GM18498 (cell line): Measurements from ENCODE around the gene ERICH6.
A peak's percentile ranks its signal among the peaks of the same experiment; 100 is the strongest.

Experiments
- ATAC-seq: cut with Tn5 transposase; IDR thresholded peaks from one replicate; pipeline ENCODE4 v1.9.1; 2021; ENCODE audit warnings: mild to moderate bottlenecking, moderate library complexity; ENCODE audit not compliant: unreplicated experiment

The ERICH6 gene

DNA sequence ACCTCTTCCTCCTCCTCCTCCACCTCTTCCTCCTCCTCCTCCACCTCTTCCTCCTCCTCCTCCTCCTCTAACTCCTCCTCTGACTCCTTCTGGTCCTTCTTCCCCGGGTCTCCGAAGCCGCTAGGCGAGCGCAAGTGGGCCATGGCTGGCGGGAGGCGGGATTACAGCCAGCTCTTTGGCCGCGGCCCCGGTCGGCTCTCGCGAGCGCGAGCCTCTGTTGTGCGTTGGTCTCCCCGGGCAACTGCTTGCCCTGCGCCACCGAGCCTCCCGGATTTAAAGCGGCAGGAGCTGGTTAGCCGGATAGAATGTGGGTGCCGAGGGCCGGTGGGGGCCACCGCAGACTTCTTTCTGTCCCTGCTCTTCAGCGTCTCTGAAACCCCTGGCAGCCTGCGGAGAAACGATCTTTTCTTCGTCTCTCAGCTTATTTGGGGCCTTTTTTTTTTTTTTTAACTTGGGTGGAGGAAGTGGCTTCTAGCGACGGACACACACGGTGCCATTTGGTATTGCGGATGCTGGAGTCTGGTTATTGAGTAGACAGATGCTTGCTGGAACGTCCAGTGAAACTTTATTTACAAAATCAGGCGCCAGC lies at the start of gene ERICH6:
TSS of gene ERICH6 (minus strand) at position 165 of the 589 bp plus-strand sequence. CDS start at position 143, 22 bp downstream.
- ATAC-seq: peak; percentile 99

DNA sequence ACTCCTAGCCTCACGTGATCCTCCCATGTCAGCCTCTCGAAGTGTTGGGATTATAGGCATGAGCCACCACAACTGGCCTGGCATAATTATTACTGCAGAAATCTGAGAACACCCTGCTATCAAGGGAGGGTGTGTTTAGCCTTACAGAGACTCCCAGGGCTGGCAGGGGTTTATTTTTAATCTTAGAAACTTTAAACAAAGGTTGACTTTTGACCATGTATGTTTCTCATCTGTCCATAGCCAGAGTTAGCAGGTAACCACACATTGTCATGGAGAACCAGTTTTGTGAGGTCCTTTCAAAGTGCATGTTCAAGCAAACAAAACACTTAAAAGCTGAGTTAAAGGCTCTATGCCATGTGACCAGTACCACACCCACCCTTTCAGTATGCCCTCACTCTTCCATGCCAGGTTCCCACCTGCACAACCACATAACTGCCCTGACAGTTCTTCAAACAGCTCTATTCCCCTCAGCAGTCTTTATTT lies 48.1 kb upstream of the ERICH6 start:
- ATAC-seq: no peak

DNA sequence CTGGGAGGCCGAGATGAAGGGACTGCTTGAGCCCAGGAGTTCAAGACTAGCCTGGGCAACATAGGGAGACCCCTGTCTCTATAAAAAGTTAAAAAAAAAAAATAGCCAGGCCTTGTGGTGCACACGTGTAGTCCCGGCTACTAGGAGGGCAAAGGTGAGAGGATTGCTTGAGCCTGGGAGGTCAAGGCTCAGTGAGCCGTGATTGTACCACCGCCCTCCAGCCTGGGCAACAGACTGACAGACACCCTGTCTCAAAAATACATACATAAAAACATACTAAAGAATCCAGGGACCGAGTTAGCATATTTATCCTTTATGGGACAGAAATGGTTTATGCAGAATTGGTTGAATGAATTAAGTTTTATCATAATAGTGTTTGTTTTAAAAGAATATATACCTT lies 45.5 kb upstream of the ERICH6 start:
- ATAC-seq: no peak

DNA sequence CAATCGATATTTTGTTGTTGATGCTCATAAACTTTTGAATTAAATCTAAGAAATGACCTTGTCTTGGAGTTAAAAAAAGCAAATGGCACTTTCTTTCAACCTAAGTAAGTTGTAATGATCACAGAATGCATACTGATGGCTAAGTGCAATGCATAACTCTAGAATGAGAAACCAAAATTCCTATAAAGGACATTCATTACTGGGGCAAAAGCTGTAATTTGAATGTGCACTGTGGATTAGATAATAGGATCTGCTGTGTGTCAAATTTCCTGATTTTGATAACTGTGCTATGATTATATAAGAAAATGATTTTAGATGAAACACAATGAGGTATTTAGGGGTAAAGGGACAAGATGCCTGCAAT lies 44.9 kb upstream of the ERICH6 start:
- ATAC-seq: no peak

DNA sequence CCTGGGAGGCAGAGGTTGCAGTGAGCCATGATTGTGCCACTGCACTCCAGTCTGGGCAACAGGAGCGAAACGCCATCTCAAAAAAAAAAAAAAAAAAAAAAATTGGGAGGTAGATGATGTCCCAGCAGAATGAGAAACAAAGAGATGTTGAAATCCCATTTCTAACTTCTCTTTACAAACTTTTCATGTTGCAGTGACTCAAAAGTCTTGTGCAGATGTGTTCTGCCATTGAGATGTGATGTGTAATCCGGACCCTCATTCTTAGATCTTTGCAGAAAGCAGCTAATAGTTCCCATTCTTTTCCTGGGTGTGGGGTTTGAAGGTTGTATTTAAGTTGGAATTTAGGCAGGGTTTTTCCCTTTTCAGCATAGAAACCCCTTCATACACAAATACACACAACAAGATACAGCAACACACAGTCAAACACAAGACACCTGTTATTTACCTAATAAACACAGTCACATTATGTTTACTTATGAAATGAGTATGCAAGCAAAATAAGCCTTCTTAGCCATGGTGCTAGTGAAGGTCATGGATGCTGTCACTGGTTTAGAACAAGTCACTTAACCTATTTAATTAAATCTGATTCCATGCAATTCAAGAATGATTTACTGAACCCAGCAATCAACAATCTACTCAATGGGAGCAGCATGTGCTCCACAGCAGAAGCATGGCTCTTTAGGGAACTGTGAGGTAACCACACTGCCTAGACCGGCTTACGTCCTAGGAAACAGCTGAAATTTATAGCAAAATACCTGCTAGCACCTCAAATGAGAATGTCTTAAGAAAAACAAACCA lies 44.4 kb upstream of the ERICH6 start:
- ATAC-seq: no peak

DNA sequence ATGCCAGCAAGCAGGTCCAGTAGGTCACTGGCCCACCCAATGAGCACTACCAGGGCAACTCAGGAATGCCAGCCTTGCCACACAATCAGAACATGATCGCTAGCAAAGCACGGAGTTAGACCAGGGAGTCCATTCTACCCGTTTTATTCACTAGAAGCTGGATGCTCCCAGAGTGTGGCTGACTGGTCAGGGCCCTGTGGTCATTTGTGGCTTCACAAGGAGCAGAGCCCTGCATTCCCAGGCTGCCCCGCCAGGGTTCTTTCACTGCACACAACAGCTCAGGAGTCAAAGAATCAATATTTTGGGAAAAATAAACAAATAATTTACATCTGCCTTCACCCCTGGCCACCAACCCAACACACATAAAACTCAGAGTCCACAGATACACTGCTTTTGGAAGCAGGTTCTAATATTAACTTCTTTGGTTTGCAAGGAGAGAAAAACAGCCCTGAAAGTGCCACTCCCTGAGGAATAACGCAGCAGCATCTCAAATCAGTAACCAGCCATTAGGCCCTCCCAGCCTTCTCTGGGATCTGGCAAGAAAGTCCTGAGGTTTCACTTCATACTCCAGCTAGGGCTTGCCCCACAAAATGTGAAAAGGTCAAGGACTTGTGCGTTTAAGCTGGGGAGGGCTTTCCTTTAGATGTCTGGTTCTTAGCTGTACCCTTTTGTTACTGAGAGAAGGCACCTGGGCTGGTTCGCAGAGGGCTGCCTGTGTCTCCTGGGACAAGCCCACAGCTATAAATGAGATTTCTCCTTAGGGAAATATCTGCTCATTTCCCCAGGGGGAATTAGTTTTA lies 43.3 kb upstream of the ERICH6 start:
- ATAC-seq: no peak

DNA sequence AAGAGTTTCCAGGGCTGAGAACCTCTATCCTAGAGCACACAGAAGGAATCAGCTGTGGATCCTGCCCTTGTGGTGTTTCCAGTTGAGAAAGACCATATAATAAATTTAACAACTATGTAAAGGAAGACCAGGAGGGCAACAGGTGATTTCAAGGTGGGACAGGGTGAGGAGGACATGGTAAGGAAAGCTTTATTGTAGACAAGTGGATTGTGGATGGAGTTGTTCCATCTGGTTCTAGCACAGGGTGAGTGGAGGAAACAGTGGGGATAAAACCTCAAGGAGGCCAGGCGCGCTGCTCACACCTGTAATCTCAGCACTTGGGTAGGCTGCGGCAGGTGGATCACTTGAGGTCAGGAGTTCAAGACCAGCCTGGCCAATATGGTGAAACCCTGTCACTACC lies 42.1 kb upstream of the ERICH6 start:
- ATAC-seq: no peak

DNA sequence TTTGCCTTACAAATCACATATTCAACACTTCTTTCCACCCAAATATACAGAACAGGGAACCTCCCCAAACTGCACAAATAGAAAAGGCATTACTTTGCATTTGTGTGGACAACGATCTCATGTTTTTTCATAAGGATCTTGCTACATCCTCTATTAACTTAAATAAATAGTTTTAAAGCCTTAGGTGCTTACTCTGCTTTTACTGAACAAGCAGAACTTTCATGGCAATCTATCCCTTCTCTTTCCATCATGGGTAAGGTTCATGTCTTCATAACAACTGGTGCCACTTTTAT lies 41.1 kb upstream of the ERICH6 start:
- ATAC-seq: no peak

DNA sequence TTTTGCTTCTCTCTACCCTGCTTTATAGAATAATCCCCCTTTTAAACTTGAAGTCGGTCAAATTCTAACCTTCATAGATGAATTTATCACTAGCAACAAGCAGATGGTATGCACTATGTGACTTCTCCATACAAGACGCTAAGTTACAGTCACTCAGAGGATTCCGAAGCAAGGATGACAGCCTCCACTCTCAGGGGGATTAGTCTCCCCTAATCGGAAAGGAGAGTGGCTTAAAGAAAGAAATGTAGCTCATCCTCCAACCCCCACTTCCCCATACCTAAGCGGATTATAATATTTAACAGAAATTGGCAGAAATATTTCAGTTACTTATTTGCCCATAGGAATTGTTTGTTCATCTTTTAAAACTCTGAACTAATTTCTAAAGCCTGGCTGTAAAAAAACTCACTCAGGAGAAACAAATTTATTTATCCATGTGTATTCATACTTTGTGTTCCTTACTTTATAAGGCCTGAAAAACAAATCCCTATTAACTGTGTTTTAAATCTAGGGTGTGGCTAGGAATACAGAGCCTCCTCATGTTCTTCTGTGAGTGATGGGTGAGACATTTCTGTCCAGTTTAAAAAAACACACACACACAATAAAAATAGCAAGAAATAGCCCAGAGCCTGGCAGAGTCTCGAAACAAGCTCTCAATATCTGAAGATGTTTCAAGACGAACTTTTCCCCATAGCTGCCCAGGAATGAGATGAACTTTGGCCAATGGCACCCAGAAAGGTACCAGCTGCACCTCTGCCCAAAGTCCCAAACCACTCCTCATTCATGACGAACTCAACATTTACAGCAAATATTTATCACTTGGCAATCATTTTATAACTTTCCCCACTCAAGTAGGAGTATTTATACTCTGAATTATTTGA lies 40.6 kb upstream of the ERICH6 start:
- no peak for ATAC-seq

DNA sequence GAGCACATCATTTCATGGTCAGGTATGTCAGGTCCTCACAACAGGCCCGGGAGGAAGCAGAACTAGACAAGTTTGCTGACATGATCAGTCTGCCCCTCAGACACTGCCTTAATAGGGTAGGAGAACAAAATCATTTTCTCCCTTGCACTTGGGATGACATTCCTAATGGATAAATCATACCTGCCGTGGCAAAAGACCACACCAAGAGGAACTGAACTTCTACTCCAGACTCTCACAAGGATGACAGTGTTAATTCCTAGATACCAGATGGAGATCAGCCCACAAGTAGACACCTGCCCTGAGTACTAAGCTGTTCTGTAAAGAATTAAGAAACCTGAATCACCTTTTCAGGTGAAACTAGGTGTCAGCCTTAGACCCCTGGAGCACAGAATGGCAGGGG lies 39.8 kb upstream of the ERICH6 start:
- ATAC-seq: no peak

DNA sequence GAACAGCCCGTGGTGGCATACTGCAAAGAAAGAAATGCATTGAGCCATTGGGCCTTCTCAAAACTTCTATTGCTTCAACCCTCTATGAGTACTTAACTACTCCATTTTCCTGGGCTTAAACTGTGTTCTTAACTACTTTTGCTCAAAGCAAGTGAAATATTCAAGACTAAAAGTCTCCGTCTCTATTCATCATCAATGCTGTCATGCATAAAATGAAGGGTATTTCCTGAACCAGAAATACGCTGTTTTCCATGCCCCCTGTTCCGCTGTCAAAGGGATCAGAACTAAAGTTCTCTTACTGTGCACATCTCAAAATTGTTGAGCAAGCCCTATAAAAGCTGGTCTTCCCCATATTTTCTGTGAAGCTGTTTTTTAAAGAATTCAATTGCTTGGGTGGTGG lies 39.0 kb upstream of the ERICH6 start:
- no peak for ATAC-seq

DNA sequence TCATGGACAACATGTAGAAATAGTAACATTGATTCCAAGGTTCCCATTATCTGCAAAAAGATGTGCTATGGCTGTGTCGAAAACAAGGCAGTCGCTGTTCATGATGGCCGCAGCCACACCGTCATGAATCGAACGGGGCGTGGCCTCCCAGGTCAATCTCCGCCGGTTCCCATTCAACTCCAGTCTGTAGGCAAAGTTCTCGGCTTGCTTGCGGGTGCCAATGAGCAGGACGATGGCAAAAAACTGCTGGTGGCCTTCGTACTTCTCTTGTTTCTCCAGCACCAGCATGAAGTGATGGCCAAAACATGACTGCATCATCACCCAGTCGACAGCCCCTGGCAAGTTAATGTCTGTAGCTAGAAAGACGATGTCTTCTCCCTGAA lies 38.4 kb upstream of the ERICH6 start:
- no peak for ATAC-seq

DNA sequence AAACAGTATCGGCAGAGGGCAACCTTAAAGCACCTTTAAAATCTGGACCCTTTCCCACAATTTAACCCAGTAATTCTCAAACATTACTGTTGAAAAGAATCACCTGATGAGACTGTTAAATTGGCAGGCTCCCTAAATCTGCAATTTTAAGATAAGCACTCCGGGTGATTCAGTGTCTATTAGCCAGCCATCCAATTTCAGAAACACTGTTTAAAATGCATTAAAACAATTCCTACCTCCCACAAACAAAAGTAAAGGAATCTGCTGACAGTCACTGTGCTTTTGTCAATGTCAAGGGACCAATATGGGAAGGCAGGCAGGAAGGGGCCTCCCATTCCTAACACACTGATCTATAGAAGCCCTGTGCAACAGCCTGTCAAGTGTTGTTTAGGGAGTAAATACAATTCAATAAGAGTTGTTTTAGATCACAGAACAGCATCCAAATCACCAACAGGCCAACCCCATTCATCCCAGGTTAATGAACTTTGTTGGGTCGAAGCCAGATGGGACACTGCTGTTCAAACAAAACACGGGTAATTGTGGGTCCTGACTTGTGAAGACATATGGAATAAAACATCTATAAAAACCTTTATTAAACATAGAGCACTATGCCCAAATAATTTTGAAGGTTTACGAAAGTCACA lies 37.9 kb upstream of the ERICH6 start:
- no peak for ATAC-seq

DNA sequence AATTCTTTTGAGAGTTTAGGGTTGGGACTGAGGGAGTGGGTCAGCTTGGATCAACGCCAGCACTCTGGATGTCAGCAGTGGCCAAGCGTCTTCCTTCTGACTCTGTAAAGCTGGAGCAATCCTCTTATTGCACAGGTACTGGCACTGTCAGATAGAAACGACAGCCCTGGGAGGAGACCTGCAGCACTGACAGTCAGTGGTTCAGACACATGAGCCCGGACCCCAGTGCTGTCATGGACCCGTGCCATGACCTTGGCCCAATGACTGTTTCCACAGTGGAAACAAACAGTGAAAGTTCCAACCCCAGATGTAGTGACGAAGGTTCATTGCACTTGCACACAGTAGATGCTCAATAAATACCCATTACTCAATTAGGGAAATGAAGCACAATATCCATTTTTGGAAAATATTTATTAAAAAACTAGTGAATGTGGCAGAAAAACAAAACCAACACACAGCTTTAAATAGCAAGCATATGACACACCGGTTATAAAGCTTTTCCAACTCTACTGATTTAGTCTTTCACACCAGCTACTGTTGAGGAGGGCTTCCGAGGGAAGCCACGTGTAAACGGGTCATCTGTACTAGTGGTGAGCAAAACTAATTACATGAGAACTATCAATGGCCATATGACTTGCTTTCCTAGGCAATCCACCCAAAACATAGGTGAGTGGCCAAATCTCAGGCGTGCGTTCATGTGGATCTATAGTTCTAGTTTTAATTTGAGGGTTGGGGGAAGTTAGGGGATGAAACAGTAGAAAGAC lies 37.2 kb upstream of the ERICH6 start:
- no peak for ATAC-seq

DNA sequence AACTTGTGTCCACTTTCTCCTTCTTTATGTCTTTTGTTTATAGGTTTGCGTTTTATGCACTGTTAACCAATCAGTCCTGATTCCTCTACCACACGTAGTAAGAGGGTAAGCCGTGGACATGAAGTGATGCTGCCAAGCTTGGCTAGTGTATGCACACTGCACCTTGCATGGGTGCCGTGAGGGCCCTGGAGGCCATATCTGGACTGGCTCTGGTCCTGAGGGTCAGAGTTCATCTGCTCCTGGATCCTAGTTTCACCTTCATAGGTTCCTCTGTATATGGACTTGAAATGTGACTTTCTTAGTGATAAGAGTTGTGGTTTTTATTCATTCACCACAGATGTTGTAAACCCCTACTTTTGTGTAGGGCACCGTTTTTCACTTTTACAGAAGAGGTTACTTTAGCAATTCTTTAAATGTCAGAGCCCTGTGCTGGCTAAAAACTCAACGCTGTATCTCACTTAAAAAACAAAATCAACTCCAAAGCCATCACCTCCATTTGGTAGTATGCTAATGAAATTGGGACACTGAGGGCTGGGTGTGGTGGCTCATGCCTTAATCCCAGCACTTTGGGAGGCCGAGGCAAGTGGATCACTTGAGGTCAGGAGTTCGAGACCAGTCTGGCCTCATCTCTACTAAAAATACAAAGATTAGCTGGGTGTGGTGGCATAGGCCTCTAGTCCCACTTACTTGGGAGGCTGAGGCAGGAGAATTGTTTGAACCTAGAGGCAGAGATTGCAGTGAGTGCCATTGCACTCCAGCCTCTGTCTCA lies 36.3 kb upstream of the ERICH6 start:
- ATAC-seq: peak; percentile 40

DNA sequence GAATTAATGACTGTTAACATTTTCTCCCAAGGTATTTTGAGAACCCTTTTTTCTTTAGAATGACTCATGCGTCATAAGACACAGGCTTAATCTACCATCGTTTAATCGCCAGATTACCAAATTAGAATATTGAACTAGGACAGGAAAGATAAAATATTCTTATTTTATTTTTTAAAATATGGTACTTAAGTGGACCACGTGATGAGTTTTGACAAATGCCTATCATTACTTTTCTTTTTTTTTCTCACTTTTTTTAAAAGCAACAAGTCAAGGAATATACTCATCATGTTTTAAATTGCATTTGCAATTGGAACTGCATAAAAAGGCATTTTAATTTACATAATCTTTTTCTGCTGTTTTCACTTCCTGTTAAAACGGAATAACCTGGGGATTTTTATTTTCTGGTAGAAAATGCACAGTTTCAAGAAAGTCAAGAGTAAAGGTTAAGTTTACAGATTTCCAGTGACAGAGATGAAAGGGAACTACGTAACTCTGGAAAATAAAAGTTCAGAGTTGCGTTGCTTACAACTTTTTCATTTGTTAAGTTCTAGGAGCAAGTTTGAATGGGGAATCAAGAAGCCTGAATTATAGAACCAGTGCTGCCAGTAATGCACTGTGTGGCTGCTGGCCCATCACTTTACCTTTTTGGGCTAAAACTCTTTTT lies 35.6 kb upstream of the ERICH6 start:
- ATAC-seq: peak; percentile 39

DNA sequence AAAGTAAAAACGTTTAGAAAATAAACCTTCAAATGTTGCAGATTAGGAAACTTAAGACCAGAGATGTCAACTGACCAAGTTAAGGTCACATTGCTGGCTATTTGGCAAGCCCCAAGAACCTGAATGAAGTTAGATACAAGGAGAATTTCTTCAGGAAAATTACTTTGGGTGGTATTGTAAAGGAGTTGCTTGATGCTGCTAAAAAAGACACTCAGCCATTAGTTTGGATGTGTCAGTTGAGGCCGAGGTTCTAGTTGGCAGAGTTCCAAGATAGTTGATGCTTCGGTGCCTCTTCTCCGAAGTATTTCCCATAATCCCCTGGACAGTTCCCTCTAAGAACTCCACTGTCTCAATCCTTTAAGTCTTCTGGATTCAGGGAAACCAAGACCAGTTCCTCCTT lies 35.0 kb upstream of the ERICH6 start:
- ATAC-seq: no peak

DNA sequence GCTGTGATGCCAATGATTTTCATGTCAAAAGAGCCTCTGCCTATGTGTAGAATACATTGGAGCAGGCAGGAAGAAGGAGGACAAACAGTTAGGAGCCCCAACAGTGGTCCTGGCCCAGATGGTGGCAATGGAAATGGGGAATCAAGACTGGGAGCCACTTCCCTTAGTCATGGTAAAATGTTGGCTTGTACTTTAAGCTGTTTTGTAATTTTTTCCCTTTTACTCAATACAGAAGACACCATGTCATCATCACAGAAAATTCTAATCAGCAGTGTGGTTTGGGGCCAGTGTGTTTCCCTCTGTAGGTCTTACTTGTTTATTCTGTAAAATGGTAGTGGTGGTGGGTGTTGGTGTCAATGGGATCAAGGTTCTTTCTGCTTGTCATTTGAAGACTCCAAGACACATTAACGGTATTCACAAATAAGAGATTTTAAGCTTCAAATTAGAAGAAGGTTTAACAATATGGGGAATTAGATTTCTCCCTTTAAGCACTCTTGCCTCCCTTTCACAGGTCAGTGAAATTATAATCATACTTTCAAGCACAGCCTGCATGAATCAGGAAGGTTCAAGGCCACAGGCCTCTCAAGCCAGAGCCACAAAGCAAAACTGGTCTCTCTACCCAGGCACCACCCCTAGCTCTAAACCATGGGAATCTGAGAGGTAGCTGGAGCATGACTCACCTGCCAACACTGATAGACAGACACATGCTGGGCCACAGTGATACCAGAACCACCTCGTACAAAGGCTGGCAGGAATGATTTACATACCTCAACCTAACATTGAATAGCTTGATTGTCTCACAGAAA lies 34.4 kb upstream of the ERICH6 start:
- peak; percentile 41 for ATAC-seq
